Loucy (cell line): ENCODE measurements around the gene HDLBP.

Experiments
- H2AFZ ChIP-seq: fragments of 200-600 bp; sonication (generic); 2 replicates; pipeline ENCODE4 v1.6.0; 2016; ENCODE audit warnings: antibody characterized with exemption, mild to moderate bottlenecking, low read length, moderate library complexity
- H3F3A ChIP-seq: fragments of 200-600 bp; 2 replicates; pipeline ENCODE4 v1.6.0; 2016; ENCODE audit warnings: antibody characterized with exemption, low read depth, mild to moderate bottlenecking
- H3K27me3 ChIP-seq: fragments of 200-600 bp; sonication (generic); 2 replicates; pipeline ENCODE4 v1.6.1; 2014; ENCODE audit warnings: low read length, mild to moderate bottlenecking; ENCODE audit not compliant: insufficient read depth, poor library complexity, severe bottlenecking
- H3K36me3 ChIP-seq: fragments of 200-600 bp; sonication (generic); 2 replicates; pipeline ENCODE4 v1.6.1; 2016; ENCODE audit warnings: low read length; ENCODE audit not compliant: insufficient read depth
- H3K4me1 ChIP-seq: fragments of 200-600 bp; sonication (generic); 2 replicates; pipeline ENCODE4 v1.5.1; 2014; ENCODE audit warnings: low read length, mild to moderate bottlenecking; ENCODE audit not compliant: insufficient read depth, poor library complexity, severe bottlenecking
- H3K4me2 ChIP-seq: fragments of 200-600 bp; sonication (generic); 2 replicates; pipeline ENCODE4 v1.6.0; 2014; ENCODE audit warnings: antibody characterized with exemption, low read length, low read depth, mild to moderate bottlenecking; ENCODE audit not compliant: poor library complexity, severe bottlenecking
- H3K4me3 ChIP-seq: fragments of 200-600 bp; sonication (generic); 2 replicates; pipeline ENCODE4 v1.5.1; 2014; ENCODE audit warnings: low read length, mild to moderate bottlenecking, mixed read lengths; ENCODE audit not compliant: poor library complexity, severe bottlenecking
- H3K79me2 ChIP-seq: fragments of 200-600 bp; sonication (generic); 2 replicates; pipeline ENCODE4 v1.6.1; 2014; ENCODE audit warnings: low read length; ENCODE audit not compliant: insufficient read depth
- H3K9ac ChIP-seq: fragments of 200-600 bp; sonication (generic); 2 replicates; pipeline ENCODE4 v1.6.0; 2014; ENCODE audit warnings: mild to moderate bottlenecking, low read depth, low read length, moderate library complexity; ENCODE audit not compliant: poor library complexity, severe bottlenecking
- H3K9me2 ChIP-seq: fragments of 200-600 bp; sonication (generic); replicated peaks from 2 replicates; pipeline ENCODE4 v1.6.1; 2016; ENCODE audit warnings: low read depth, low read length, mixed read lengths
- H3K9me3 ChIP-seq: fragments of 200-600 bp; sonication (generic); 2 replicates; pipeline ENCODE4 v1.6.1; 2014; ENCODE audit warnings: mild to moderate bottlenecking, antibody characterized with exemption, low read length, low read depth; ENCODE audit not compliant: insufficient read depth
- H4K20me1 ChIP-seq: fragments of 200-600 bp; sonication (generic); 2 replicates; pipeline ENCODE4 v1.6.0; 2014; ENCODE audit warnings: antibody characterized with exemption, low read length, mild to moderate bottlenecking; ENCODE audit not compliant: insufficient read depth, poor library complexity, severe bottlenecking
- EZH2phosphoT487 ChIP-seq: fragments of 200-600 bp; IDR thresholded peaks from 2 replicates; pipeline ENCODE4 v1.6.1; 2018; ENCODE audit warnings: antibody characterized with exemption, mild to moderate bottlenecking, moderate library complexity, borderline replicate concordance
- TF ChIP-seq, protein P1 (sequence below): fragments of 200-600 bp; sonication (generic); conservative IDR thresholded peaks from 2 replicates; pipeline ENCODE4 v1.5.1; 2014; ENCODE audit warnings: mild to moderate bottlenecking, antibody characterized with exemption, low read length

HDLBP gene

DNA sequence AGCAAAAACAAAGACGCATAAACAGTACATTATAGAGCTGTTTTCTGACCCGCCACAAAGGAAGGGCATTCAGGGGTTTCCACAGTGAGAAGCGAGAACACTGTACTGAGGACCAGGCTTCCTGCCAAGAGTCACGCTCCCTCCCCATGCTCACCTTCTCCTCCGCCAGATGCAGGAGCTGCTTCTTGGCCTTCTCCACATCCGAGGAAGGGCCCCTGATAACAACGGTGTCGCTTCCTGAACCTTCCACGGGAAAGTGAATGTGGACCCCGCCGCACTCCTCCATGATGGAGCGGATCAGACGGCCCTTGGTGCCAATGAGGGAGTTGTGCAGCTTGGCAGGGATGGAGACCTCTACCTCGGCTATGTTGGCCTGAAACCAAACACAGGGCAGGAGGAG, 73.2 kb downstream of the HDLBP start:
- H3K4me2 ChIP-seq, result no peak overlapping the region
- TF ChIP-seq, protein P1, sequence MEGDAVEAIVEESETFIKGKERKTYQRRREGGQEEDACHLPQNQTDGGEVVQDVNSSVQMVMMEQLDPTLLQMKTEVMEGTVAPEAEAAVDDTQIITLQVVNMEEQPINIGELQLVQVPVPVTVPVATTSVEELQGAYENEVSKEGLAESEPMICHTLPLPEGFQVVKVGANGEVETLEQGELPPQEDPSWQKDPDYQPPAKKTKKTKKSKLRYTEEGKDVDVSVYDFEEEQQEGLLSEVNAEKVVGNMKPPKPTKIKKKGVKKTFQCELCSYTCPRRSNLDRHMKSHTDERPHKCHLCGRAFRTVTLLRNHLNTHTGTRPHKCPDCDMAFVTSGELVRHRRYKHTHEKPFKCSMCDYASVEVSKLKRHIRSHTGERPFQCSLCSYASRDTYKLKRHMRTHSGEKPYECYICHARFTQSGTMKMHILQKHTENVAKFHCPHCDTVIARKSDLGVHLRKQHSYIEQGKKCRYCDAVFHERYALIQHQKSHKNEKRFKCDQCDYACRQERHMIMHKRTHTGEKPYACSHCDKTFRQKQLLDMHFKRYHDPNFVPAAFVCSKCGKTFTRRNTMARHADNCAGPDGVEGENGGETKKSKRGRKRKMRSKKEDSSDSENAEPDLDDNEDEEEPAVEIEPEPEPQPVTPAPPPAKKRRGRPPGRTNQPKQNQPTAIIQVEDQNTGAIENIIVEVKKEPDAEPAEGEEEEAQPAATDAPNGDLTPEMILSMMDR, result no peak
- TF ChIP-seq EZH2phosphoT487, result no peak
- H3K9ac ChIP-seq, result no peak overlapping the region
- H3F3A ChIP-seq, result no peaks in the 10 kb centered on the region
- H3K4me1 ChIP-seq, result no peaks in the 10 kb centered on the region
- H3K4me3 ChIP-seq, result no peak overlapping the region
- H3K27me3 ChIP-seq, result no peaks in the 10 kb centered on the region
- no peak overlapping the region for H2AFZ ChIP-seq
- H3K9me2 ChIP-seq, result no peaks in the 10 kb centered on the region
- H3K36me3 ChIP-seq, result peaks cover 94% of the 10 kb centered on the region; the same call in 1 of the 2 replicates
- no peaks in the 10 kb centered on the region for H3K79me2 ChIP-seq
- H4K20me1 ChIP-seq, result no peaks in the 10 kb centered on the region
- no peaks in the 10 kb centered on the region for H3K9me3 ChIP-seq

DNA sequence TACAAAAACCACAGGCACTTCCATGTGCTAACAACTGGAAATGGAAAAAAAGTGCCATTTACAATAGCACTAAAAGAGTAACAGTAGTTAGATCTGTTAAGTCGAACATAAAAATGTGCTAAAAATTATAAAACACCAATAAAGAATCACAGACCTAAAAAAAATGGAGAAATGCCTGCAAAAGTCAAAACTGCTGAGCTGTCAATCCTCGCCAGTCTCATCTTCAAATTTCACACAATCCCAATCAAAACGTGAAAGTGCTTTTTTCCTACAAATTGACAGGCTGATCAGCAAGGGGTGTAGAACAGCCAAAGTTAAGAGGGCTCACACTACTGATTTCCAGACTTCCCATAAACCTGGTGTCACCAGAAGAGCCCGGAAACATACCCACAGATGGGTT, 73.8 kb downstream of the HDLBP start:
- Histone ChIP-seq H3K79me2 (no peaks in the 10 kb centered on the region), H3K4me1 (no peaks in the 10 kb centered on the region), H3K4me2 (no peak overlapping the region), H3K9me2 (no peaks in the 10 kb centered on the region), H4K20me1 (no peaks in the 10 kb centered on the region), H3K27me3 (no peaks in the 10 kb centered on the region), H3K4me3 (no peak overlapping the region), H2AFZ (no peak overlapping the region), H3F3A (no peaks in the 10 kb centered on the region), H3K36me3 (peaks cover 94% of the 10 kb centered on the region; the same call in 1 of the 2 replicates), H3K9ac (no peak overlapping the region), H3K9me3 (no peaks in the 10 kb centered on the region)
- TF ChIP-seq, protein P1, result no peak

DNA sequence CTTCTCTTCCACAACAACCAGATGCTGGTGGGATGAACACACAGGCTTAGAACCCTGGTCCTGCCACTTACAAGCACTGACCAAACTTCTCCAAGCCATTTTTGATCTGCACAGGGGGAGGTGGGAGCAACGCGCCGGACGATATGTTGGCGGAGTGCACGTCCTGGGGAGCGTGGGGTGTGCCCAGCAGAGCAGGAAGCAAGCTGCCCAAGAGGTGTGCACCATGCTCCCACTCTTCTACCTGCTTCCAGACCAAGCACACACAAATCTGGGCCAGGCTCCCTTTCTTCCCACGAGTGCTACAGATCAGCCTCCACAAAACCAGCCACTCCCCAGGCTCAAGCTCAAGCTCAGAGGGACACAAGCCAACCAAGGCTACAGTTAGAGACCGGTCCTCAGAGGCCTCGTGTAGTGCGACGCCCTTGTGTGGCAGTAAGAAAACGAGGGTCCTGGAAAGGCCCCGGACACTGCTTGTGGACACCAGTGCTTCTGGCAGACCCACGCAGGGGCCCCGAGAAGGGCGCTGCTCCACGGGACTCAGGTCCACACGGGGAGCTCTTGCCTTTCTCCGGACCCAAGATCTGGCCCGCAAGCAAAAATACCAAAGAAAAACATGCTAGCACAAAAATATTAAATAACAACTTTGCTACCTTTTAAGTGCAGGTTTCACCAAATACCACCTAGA, 75.0 kb downstream of the HDLBP start:
- H3K9ac ChIP-seq, result no peak overlapping the region
- no peak overlapping the region for H3K4me3 ChIP-seq
- no peaks in the 10 kb centered on the region for H3F3A ChIP-seq
- no peaks in the 10 kb centered on the region for H3K9me2 ChIP-seq
- no peaks in the 10 kb centered on the region for H3K9me3 ChIP-seq
- H3K4me1 ChIP-seq, result no peaks in the 10 kb centered on the region
- H2AFZ ChIP-seq, result no peak overlapping the region
- H3K36me3 ChIP-seq, result peaks cover 94% of the 10 kb centered on the region; the same call in 1 of the 2 replicates
- H3K79me2 ChIP-seq, result no peaks in the 10 kb centered on the region
- TF ChIP-seq EZH2phosphoT487, result no peak
- TF ChIP-seq, protein P1, result no peak
- H4K20me1 ChIP-seq, result no peaks in the 10 kb centered on the region
- H3K27me3 ChIP-seq, result no peaks in the 10 kb centered on the region
- H3K4me2 ChIP-seq, result no peak overlapping the region
